Right ventricle myocardium inferior (tissue), 1 donor: ENCODE measurements around the gene CES4A. TPM values are rescaled to one million over a fixed set of nuclear protein-coding genes. Genes with fewer than 3 reads are reported as not detected.

Experiments
- ATAC-seq: fragments of 200-7000 bp; cut with Tn5 transposase; one replicate; pipeline ENCODE4 v1.9.1; 2020; ENCODE audit warnings: mild to moderate bottlenecking, moderate library complexity
- DNase-seq: peaks from one replicate; pipeline ENCODE4 v3.0.0; 2021; ENCODE audit errors: missing footprints
- intact Hi-C: fragments of 100-400 bp; cut with DNase I; formaldehyde crosslinking; loops from one replicate; pipeline ENCODE4 v1.11.0; 2022
- total RNA-seq: library from RNA; stranded (reverse); fragmentation: NEBNext Ultra II Directional; extraction: Animal tissue kit (Norgen Biotek cat#: 25700); gene quantifications from one replicate; pipeline ENCODE4 v1.2.1, GENCODE V29; 2021
- donor health status: DM: no; HTN: yes; CAD: no; lungs with severe emphysema.

The CES4A gene
- total RNA-seq, 1 donor from 2014 or later, result 4.6 TPM

GRCh38 chr16:67013823-67014633 lies 25.6 kb downstream of the CES4A start:
- intact Hi-C loops, result no loop called here
- DNase-seq, result peak; percentile 88
- ATAC-seq, result peak; percentile 85

- ATAC-seq, result no peak
- intact Hi-C loops, result no loop called here
- DNase-seq, result no peak
These were observed 26.4 kb downstream of the CES4A start for GRCh38 chr16:67014634-67015312.

- ATAC-seq, result no peak
- no peak for DNase-seq
- intact Hi-C loops, result no loop called here
These were observed 26.9 kb downstream of the CES4A start for GRCh38 chr16:67015313-67015731.

GRCh38 chr16:67016143-67016542 lies 27.8 kb downstream of the CES4A start:
- DNase-seq, result no peak
- intact Hi-C loops, result no loop called here
- no peak for ATAC-seq

- no peak for DNase-seq
- intact Hi-C loops, result no loop called here
These were observed 28.5 kb downstream of the CES4A start for GRCh38 chr16:67016681-67017420.

GRCh38 chr16:67017421-67017750 lies 29.0 kb downstream of the CES4A start:
- ATAC-seq (no peak), DNase-seq (no peak)
- intact Hi-C loops, result no loop called here

More at GRCh38 chr16:67016681-67017420, 28.5 kb downstream of the CES4A start:
- no peak for ATAC-seq

GRCh38 chr16:67017810-67018488 lies 29.6 kb downstream of the CES4A start:
- intact Hi-C loops, result no loop called here
- DNase-seq (no peak), ATAC-seq (no peak)

GRCh38 chr16:67019171-67019570 lies 30.8 kb downstream of the CES4A start:
- no peak for ATAC-seq
- intact Hi-C loops, result no loop called here

GRCh38 chr16:67021321-67021720 lies 32.9 kb downstream of the CES4A start:
- no peak for ATAC-seq
- DNase-seq, result no peak
- intact Hi-C loops, result no loop called here

More at GRCh38 chr16:67019171-67019570, 30.8 kb downstream of the CES4A start:
- no peak for DNase-seq

- intact Hi-C loops, result no loop called here
- ATAC-seq (no peak), DNase-seq (no peak)
These were observed 34.3 kb downstream of the CES4A start for GRCh38 chr16:67022531-67023214.

- intact Hi-C loops, result no loop called here
- DNase-seq (no peak), ATAC-seq (no peak)
These were observed 35.3 kb downstream of the CES4A start for GRCh38 chr16:67023689-67024088.

- no peak for DNase-seq
- intact Hi-C loops, result loop anchor here (5.0 kb wide), 2 partner anchors 83 to 133 kb away; partner anchors contain the start of genes FBXL8, PHAF1 and TRADD
- ATAC-seq, result no peak
These were observed 36.2 kb downstream of the CES4A start for GRCh38 chr16:67024384-67025209.

- ATAC-seq (no peak), DNase-seq (no peak)
- intact Hi-C loops, result loop anchor here (5.0 kb wide), 2 partner anchors 82 to 132 kb away; partner anchors contain the start of genes FBXL8, PHAF1 and TRADD
These were observed 36.8 kb downstream of the CES4A start for GRCh38 chr16:67025210-67025550.

GRCh38 chr16:67026570-67026969 lies 38.2 kb downstream of the CES4A start:
- intact Hi-C loops, result loop anchor here (5.0 kb wide), 2 partner anchors 81 to 131 kb away; partner anchors contain the start of genes FBXL8, PHAF1 and TRADD
- DNase-seq (no peak), ATAC-seq (no peak)

GRCh38 chr16:67027046-67027445 lies 38.7 kb downstream of the CES4A start:
- ATAC-seq, result no peak
- intact Hi-C loops, result loop anchor here (5.0 kb wide), 2 partner anchors 80 to 130 kb away; partner anchors contain the start of genes FBXL8, PHAF1 and TRADD
- DNase-seq, result no peak

- no peak for DNase-seq
- ATAC-seq, result no peak
- intact Hi-C loops, result loop anchor here (5.0 kb wide), 2 partner anchors 79 to 129 kb away; partner anchors contain the start of genes FBXL8, PHAF1 and TRADD
These were observed 39.8 kb downstream of the CES4A start for GRCh38 chr16:67028167-67028695.

- intact Hi-C loops, result loop anchor here (5.0 kb wide), 2 partner anchors 79 to 129 kb away; partner anchors contain the start of genes FBXL8, PHAF1 and TRADD
- DNase-seq (peak; percentile 97), ATAC-seq (peak; percentile 95)
These were observed 40.4 kb downstream of the CES4A start, which contains the start of gene CBFB for GRCh38 chr16:67028696-67029253. TSS of gene CBFB (plus strand) at chr16:67029149. CDS start at chr16:67029408, 259 bp downstream.
